OCI-LY7 (cell line): Measurements from ENCODE around the gene CTTNBP2NL. TPM values are rescaled to one million over a fixed set of nuclear protein-coding genes. Genes with fewer than 3 reads are reported as not detected.

Source experiments
- BruUV-seq: library from RNA; stranded (reverse); fragments of 400-500 nt; replicated peaks from 2 replicates; lab custom pipeline; 2021; lab: Mats Ljungman, UMichigan
- CTCF ChIA-PET: fragments of 300-600 bp; sonication (Branson Sonifier 250); formaldehyde crosslinking; loops from one replicate; lab custom pipeline; 2022; ENCODE audit warnings: antibody characterized with exemption; ENCODE audit not compliant: unreplicated experiment; lab: Charles Lee
- POLR2A ChIA-PET: fragments of 300-600 bp; sonication (Branson Sonifier 250); formaldehyde crosslinking; loops from one replicate; lab custom pipeline; 2022; ENCODE audit warnings: antibody characterized with exemption; lab: Charles Lee
- DNase-seq: peaks from one replicate; pipeline ENCODE4 v3.0.0-alpha.2; 2015; ENCODE audit warnings: low spot score
- H2AFZ ChIP-seq: fragments of 200-600 bp; sonication (generic), shearing (Covaris generic); 2 replicates; pipeline ENCODE4 v1.6.1; 2014; ENCODE audit warnings: mild to moderate bottlenecking, antibody characterized with exemption, low read length, moderate library complexity
- H3K27ac ChIP-seq: fragments of 200-600 bp; sonication (generic); 2 replicates; pipeline ENCODE4 v1.5.1; 2014; ENCODE audit warnings: mixed run types, low read depth, mild to moderate bottlenecking, moderate library complexity, low read length, inconsistent platforms; ENCODE audit not compliant: poor library complexity, severe bottlenecking
- H3K36me3 ChIP-seq: fragments of 200-600 bp; sonication (generic); 2 replicates; pipeline ENCODE4 v1.6.1; 2014; ENCODE audit warnings: mild to moderate bottlenecking, antibody characterized with exemption, low read length, moderate library complexity, mixed read lengths; ENCODE audit not compliant: insufficient read depth
- H3K4me1 ChIP-seq: fragments of 200-600 bp; sonication (generic); 2 replicates; pipeline ENCODE4 v1.5.1; 2014; ENCODE audit warnings: mild to moderate bottlenecking, low read length; ENCODE audit not compliant: insufficient read depth, poor library complexity, severe bottlenecking
- H3K4me2 ChIP-seq: fragments of 200-600 bp; sonication (generic); 2 replicates; pipeline ENCODE4 v1.6.1; 2014; ENCODE audit warnings: mild to moderate bottlenecking, low read length
- H3K4me3 ChIP-seq: fragments of 200-600 bp; sonication (generic); 2 replicates; pipeline ENCODE4 v1.5.1; 2014; ENCODE audit warnings: mild to moderate bottlenecking, low read depth, low read length; ENCODE audit not compliant: poor library complexity, severe bottlenecking
- H3K79me2 ChIP-seq: fragments of 200-600 bp; sonication (generic); 2 replicates; pipeline ENCODE4 v1.6.1; 2016; ENCODE audit warnings: low read depth, mild to moderate bottlenecking, low read length, moderate library complexity, mixed read lengths; ENCODE audit not compliant: insufficient read depth
- H3K9me2 ChIP-seq: fragments of 200-600 bp; sonication (generic); 2 replicates; pipeline ENCODE4 v1.6.1; 2016; ENCODE audit warnings: mild to moderate bottlenecking, low read length, mixed read lengths; ENCODE audit not compliant: insufficient read depth
- H3K9me3 ChIP-seq: fragments of 200-600 bp; sonication (generic); 2 replicates; pipeline ENCODE4 v1.6.1; 2014; ENCODE audit warnings: mild to moderate bottlenecking, mixed run types, low read length, mixed read lengths
- H4K20me1 ChIP-seq: fragments of 200-600 bp; sonication (generic); 2 replicates; pipeline ENCODE4 v1.6.1; 2014; ENCODE audit warnings: mild to moderate bottlenecking, antibody characterized with exemption, low read length, moderate library complexity, mixed read lengths; ENCODE audit not compliant: insufficient read depth
- CTCF ChIP-seq: fragments of 200-600 bp; sonication (generic); conservative IDR thresholded peaks from 2 replicates; pipeline ENCODE4 v1.5.1; 2014; ENCODE audit warnings: mild to moderate bottlenecking, antibody characterized with exemption, low read length, moderate library complexity, mixed read lengths
- EZH2phosphoT487 ChIP-seq: fragments of 200-600 bp; sonication (generic); IDR thresholded peaks from 2 replicates; pipeline ENCODE4 v1.6.1; 2018; ENCODE audit warnings: low read depth, borderline replicate concordance, mild to moderate bottlenecking, mixed run types, antibody characterized with exemption, low read length, moderate library complexity, mixed read lengths
- intact Hi-C: fragments of 100-400 bp; cut with micrococcal nuclease; formaldehyde crosslinking; loops from one replicate; pipeline ENCODE4 v1.10.0; 2022; ENCODE audit not compliant: unreplicated experiment
- total RNA-seq, 2 experiments: library from RNA; depleted of rRNA in 1 of 2; stranded (reverse); fragments of >200 nt in 1 of 2; shearing (Covaris generic) in 1 of 2; gene quantifications; 2 replicates each; pipeline ENCODE4 v1.2.3, GENCODE V29; 2014 to 2022

CTTNBP2NL gene
- total RNA-seq, 2 experiments from 2014 or later = 1.5 to 8.7 TPM

DNA sequence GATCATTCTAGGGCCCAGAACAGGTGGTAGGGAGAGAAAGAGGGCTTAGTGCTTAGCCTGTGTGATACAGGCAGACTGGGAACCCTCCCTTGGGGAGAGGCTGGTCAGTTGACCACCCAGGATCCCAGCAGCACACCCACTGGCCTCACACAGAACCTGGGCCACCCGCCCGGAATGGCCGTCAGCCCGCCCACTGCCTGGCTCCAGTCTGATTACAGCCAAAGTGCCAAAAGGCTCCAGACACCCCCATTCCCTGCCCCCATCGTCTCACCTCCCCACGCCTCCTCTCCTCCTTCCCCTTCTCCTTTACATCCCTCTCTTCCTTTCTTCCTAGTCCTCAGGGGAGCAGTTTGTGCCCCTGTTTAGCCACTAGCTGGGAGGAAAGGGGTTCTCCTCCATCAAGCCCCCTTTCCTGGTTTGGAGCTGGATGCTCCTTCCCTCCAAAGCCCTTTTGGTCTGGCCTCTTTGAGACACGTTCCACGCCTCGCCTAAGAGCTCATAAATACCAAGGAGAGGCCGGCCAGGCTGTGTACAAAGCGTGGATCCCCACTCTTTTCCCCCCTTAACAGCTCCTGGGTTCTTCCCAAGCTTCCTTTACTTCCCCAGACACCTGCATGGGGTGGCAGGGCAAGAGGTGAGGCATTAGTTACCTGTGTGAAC, 108.1 kb downstream of the CTTNBP2NL start:
- Histone ChIP-seq H3K4me1 (peaks cover 42% of the 10 kb centered on the region), H3K9me2 (no peaks in the 10 kb centered on the region), H3K79me2 (no peaks in the 10 kb centered on the region), H3K9me3 (no peaks in the 10 kb centered on the region), H3K4me2 (peak overlapping the region; percentile 63; the same call in 1 of the 2 replicates), H3K4me3 (no peak overlapping the region), H3K36me3 (no peaks in the 10 kb centered on the region), H3K27ac (no peak overlapping the region), H2AFZ (no peak overlapping the region), H4K20me1 (no peaks in the 10 kb centered on the region)
- intact Hi-C loops = no loop called here
- ChIA-PET CTCF (no interaction called here), POLR2A (interaction anchor here (0.6 to 2.0 kb wide), 6 partner anchors 12 to 113 kb away, joined by 3 to 9 read pairs (median 4); no protein-coding TSS in a partner anchor)
- no peak for DNase-seq
- no TSS peak for BruUV-seq
- TF ChIP-seq EZH2phosphoT487 (no peak), CTCF (no peak)

GRCh38 chr1:112504661-112505399, 108.8 kb downstream of the CTTNBP2NL start:
- Histone ChIP-seq H3K4me3 (no peak overlapping the region), H3K79me2 (no peaks in the 10 kb centered on the region), H2AFZ (no peak overlapping the region), H3K9me2 (no peaks in the 10 kb centered on the region), H3K27ac (peak overlapping the region; percentile 41), H3K4me2 (peak overlapping the region; percentile 63), H3K4me1 (peaks cover 42% of the 10 kb centered on the region), H4K20me1 (no peaks in the 10 kb centered on the region), H3K36me3 (no peaks in the 10 kb centered on the region), H3K9me3 (no peaks in the 10 kb centered on the region)
- peak; percentile 22 for DNase-seq
- BruUV-seq = no TSS peak
- intact Hi-C loops = no loop called here
- no peak for TF ChIP-seq EZH2phosphoT487
- peak; percentile 37; the same call in 1 of the 2 replicates for TF ChIP-seq CTCF
- CTCF ChIA-PET = interaction anchor here (1.2 kb wide), 1 partner anchor 17 kb away, joined by 3 read pairs; no protein-coding TSS in a partner anchor
- POLR2A ChIA-PET = interaction anchor here (0.6 to 2.0 kb wide), 6 partner anchors 12 to 114 kb away, joined by 3 to 9 read pairs (median 4); no protein-coding TSS in a partner anchor
